ENCODE data around the gene KHDRBS2.

The KHDRBS2 gene

DNA sequence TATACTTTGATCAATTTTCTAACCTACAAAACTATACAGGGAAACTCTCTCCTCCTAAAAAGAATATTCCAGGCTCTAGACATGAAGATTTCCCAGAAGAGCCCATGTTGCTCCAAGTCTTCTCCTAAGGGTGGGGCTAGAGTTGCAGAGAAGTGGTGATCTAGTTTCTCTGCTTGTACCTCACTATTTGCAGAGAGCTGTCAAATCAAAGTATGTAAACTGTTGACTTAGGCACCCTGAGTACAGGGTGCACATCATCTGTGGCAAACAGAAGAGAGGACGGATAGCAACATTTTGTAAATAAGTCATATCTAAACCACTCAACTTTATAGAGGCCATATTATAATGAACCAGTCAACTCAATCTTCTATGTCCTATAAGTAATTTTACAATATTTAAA, 250.1 kb downstream of the KHDRBS2 start:
- no peak for DNase-seq (ENCODE audit: low spot score)

DNA sequence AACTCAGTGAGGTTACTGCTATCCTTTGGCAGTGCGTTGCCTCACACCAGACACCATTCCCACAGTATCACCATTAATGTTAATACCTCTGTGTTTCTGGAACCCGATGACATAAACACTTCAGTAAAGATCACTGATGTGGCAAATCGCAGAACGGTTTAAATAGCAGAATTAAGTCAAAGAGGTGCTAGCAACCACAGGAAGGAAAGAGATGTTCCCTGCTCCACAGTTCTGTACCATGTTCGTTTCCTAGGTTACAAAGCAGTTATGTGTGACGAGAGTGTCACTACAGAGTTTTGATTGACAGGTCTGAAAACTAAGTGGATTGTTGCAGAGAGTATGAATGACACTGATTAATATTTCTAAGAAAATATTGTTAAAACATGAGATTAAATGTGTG, 272.3 kb downstream of the KHDRBS2 start:
- DNase-seq (ENCODE audit: low spot score), result no peak

DNA sequence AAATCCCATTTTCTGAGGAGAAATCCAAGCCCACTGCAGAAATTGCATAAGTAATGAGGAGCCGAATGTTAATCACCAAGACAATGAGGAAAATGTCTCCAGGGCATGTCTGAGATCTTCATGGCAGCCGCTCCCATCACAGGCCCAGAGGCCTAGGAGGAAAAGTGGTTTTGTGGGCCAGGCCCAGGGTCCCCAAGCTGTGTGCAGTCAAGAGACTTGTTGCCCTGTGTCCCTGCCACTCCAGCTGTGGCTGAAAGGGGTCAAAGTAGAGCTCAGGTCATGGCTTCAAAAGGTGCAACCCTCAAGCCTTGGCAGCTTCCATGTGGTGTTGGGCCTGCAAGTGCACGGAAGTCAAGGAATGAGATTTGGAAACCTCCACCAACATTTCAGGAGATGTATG, 276.6 kb downstream of the KHDRBS2 start:
- no peak for DNase-seq (ENCODE audit: low spot score)

DNA sequence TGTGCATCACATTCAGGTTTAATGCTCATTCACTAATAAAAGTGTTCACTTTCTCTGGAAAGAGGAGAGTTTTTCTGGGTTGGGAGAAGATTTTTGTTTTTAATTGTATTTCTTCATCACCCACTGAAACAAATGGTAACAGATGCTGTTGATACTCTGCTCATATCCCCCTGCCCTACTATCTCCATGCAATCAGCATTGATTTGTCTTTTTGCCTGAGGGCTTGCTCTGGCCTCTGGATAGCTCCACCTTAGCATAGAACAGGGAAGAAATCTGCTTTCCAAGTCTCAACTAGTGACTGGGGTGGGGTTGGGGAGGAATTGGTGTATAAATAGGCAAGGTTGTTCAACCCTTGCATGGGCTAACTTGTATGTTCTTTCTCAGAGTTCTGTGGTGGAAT, 296.4 kb downstream of the KHDRBS2 start:
- no peak for DNase-seq (ENCODE audit: low spot score)

DNA sequence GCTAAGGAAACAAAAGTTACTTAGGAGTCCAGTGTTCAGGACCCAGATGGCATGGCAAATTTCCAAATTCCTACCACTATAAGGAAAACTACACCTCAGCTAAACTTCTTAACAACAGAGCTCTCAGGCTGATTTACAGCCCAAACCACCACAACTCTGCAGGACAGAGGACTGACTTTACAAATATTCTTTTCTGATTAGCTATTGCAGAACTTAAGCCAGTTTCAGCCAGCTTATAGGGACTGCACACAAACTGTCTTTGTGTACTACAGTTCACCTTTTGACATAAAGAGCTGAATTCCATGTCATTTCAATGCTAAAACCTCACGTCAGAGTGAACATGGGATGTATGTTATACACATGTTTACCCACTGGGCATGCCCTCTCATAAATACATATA, 305.4 kb downstream of the KHDRBS2 start:
- no peak for DNase-seq (ENCODE audit: low spot score)

DNA sequence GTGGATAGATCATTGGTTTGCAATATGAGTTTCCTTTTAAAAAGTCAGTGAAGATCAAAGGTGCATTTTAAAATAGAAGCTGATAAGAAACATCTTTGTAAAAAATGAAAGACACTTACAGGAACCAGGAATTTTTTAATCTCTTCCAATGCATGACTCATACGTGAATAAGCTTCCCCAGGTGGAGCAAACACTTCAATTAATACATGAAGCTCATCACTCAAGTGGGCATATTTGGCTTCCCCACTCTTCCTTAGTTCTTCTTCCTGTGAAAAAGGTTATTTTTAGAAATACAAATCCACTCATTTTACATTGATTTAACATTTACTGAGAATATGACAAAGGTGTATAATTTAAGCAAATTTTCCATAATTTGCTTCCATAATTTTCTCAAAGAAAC, 308.1 kb downstream of the KHDRBS2 start:
- no peak for DNase-seq (ENCODE audit: low spot score)

DNA sequence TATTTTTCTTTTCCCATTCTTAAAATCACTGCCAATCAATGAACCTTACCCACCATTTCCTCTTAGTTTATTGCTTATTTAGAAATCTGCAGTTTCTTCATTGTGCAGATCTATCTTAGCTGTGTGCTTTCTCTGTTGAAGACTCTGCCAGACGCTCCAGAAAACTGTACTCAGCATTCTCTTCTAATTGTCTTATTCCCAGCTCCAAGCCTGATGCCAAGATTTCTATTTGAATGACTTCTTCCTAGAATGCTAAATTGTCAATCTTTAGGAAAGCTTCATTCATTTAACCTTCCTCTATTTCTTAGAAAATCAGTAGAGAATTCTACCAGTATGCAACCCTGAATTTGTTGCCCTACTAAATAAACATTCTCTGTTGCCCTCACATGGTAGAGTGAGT, 308.9 kb downstream of the KHDRBS2 start:
- DNase-seq (ENCODE audit: low spot score), result no peak

DNA sequence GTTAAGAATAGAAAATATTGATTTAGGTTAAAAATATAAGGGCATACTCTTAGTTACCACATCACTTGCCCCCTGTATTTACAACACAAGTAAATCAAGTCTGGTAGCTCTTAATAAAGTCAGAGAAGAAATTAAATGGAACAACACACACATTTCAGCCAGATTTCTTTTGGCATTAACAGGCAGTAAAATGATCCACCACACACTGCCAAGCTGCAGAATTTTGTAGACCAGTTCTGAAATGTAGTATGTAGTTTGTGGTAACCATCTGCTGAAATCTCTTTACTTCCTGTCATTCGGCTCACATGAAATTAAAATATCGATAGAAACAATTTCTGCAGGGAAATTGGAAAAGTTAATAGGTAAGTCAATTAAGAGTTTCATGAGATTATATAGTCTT, 326.8 kb downstream of the KHDRBS2 start:
- no peak for DNase-seq (ENCODE audit: low spot score)

DNA sequence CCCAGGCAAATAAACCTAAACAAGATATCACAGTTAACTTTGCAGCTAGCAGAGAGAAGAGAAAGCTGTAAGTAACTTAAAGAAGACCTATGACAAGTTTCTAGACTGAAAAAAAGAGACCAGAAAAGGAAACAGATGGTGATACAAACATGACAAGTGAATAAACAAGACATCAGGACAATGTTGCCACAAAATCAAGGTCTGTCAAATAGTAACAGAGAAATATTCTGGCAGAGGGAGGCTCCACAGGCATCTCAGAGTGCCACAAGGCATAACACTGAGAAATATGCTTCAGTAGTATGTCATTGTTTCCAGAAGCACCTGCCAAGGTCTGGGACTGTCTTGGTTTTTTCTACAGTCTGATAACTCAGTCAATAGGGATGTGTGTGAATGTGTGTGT, 332.2 kb downstream of the KHDRBS2 start:
- DNase-seq (ENCODE audit: low spot score), result no peak

DNA sequence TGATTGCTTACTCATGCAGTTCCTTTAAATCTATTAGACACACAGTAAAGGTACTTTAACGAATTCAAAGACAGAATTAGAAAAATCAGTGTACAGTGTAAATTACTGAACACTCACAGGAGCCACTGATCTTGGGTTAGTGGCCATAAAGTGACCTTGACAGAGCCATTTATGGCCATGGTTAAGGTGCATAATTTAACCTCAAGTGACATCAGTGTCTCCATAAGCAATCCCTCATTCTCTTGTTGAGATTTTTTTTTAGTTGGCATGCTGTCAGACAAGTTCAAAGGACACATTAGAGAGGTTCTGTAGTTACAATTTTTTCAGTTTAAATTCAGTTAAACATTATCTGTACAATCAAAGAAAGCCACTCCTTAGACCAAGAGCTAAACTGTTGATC, 334.4 kb downstream of the KHDRBS2 start:
- no peak for DNase-seq (ENCODE audit: low spot score)

DNA sequence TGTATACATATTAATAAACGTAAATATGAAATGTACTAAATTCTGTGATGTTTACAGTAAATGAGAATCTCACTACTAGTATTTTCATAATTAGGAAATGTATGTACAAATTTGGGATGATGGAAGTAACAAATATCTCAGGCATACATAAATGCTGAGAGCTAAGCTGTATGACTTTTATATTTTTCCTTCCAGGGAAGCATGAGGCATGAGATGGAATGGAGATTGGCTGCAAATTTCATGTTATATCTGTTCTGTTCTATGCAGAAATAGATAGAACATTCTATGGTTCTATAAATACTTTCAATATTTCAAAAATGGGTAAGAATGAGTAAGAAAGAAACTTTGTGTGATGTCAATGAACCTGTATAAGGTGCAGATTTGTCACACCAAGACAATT, 335.2 kb downstream of the KHDRBS2 start:
- DNase-seq (ENCODE audit: low spot score), result no peak

DNA sequence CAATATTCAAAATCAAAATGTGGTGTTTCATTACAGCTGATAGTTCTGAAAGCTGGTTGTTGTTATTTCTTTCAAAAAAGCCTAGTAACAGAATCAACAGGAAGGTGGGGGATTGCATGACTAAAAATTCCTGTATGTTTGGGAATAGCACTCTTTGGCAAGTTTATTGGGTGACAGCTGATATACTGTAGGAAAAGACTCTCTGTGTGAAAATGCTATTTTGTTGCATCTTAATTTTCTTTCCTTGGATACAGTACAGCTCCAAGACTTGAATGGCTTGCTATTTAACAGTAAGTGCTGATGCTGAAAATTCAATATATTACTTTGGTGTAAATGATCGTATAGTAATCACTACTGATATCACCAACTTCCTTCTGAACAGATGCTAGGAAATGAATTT, 336.1 kb downstream of the KHDRBS2 start:
- DNase-seq (ENCODE audit: low spot score), result no peak

DNA sequence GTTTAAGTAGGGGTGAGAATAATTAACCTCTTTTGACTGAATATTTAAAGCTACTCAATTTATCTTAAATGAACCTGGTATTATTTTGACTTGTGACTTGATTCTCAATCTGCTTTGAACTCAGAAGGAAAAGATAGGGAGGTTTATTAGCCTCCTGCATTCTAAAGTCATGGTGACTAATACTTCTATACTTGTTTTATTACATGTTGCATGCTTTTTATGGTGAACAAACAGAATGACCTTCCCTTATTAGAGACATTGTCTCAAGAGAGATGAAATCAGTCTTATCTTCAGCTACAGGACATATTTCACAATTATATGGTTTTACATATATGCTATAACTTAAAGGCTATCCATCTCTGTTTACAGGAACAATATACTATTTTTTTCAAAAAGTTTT, 336.9 kb downstream of the KHDRBS2 start:
- DNase-seq (ENCODE audit: low spot score), result no peak

DNA sequence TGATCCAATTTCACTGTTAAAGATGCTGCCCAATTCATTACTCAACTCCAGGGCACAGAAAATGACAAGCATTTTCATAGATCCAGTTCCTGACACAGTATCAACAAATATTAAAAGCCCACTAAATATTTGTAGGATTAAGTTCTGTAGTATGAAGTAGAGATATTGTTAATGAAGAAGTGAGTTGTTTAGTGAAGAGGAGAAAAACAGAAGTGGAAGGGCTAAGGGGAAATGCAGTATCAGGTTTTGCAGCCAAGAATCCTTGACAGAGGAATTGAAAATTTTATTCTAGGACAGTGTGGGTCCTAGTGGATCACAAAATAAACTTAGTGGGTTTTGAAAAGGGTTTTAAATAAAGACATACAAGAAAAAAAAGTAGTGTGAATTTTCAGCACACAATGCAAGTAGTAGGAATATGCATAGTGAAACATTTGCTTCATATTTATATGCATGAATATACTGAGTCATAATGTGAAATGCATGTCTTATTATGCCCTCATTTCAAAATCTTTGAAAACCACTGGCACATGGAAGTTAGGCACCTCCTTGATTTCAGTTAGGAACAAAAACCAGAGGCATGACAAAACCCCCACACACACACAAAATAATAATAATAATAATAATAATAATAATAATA, 338.6 kb downstream of the KHDRBS2 start:
- no peak for DNase-seq (ENCODE audit: low spot score)

DNA sequence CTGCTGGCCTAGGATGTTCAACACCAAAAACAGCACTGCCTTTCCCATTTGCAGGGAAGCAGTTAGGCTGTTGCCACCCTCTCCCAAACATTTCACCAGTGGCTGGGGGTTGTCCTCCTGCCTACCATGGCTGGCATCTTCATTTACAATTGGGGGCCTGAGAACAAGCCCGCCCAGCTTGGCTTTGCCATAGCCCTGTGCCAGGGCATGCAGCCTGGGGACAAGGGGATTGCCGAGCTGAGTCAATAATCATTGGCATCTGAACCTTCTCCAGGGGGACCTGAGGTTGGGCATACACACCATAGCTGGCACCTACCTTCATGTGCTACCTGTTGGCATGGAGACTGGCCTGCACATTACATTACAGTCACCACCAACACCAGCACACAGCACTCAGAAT, 345.1 kb downstream of the KHDRBS2 start:
- DNase-seq (ENCODE audit: low spot score), result no peak

DNA sequence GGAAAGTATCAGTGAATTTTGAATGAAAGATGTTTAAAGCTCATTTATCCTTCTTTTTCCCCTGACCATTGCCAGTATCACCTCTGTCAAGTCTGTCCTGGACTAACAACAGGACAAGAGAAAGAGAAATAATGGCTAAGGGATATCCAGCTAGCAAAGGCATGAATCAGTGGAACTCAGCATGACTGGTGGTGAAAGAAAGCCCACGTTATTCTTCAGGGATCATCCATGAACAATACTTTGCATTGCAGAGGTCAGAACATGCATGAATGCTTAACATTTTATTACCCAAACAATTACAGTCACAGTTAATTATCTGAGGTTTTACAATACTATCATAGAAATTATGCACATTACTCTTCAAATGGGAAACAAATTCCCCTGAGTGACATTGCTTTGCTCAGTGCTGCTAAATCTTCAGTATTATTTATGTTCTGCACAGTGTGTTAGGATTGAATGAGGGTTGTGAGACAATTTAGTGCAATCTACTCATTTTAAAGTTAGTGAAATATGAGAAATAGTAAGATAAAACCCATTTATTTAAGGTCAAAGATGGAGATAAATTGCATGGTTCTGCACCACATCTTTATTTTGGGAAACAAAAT, 350.7 kb downstream of the KHDRBS2 start:
- no peak for DNase-seq (ENCODE audit: low spot score)

DNA sequence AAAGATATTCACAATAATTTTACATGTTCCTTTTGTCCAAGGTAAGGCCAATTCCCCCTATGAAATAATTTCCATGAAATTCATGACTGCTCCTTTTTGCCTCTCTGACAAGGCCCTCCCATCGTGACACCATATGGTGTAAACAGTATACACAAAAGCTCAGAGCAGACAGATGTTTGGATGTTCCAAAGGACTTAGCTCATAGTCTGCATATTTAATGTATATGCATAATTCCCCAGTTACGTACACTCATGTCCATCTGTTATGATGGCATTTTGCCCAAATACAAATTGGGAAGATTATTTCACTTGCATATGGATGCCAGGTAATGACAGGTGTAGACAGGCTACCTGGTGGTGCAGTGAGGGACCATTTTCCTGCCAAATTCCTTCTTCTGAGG, 376.5 kb downstream of the KHDRBS2 start:
- DNase-seq (ENCODE audit: low spot score), result no peak

DNA sequence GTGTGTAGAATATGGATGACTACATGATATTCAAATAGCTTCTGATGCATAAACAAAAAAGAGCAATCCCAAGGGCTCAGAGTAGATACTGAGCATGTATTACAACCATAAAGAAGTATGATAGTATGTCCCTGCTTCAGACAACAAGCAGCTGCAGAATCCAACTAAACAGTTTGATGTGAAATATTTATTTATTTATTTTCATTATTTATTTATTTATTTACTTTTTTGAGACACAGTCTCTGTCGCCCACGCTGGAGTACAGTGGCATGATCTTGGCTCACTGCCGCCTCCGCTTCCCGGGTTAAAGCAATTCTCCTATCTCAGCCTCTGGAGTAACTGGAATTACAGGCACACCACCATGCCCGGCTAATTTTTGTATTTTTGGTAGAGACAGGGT, 384.3 kb downstream of the KHDRBS2 start:
- no peak for DNase-seq (ENCODE audit: low spot score)

DNA sequence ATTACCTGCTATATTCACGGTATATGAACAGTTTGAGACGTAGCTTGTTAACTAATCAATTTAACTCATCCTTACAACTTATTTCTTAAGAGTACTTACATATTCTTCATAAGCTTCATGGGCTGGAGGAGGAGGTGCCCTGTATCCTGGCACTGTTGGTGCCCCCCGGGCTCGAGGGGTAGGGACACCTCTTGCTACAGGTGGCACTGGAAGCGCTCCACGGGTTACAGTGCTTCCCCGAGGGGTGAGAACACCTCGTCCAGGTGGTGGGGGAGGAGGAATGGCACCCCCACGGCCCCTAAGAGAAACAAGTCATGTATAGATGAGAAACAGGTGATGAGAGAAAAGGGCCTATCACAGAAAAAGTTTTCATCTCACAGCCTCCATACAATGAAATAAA, 391.5 kb downstream of the KHDRBS2 start:
- no peak for DNase-seq (ENCODE audit: low spot score)

DNA sequence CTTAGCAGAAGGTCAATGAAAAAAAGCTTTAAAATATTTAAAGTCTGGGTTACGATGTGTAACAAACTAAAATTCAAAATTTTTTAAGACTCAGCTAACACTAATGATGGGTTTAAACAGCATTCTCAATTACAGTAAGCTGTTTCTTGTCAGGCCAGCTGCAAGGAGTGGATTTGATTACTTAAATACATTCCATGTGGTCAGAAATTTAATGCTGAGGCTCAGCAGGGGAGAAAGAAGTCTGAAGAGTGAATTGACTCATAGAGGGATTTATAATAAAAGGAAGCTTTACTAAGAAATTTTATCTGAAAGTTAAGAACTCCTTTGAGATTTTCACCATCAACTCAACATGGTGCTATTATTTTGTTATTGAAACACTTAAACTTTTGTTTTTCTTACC, 398.6 kb downstream of the KHDRBS2 start:
- DNase-seq (ENCODE audit: low spot score), result no peak

DNA sequence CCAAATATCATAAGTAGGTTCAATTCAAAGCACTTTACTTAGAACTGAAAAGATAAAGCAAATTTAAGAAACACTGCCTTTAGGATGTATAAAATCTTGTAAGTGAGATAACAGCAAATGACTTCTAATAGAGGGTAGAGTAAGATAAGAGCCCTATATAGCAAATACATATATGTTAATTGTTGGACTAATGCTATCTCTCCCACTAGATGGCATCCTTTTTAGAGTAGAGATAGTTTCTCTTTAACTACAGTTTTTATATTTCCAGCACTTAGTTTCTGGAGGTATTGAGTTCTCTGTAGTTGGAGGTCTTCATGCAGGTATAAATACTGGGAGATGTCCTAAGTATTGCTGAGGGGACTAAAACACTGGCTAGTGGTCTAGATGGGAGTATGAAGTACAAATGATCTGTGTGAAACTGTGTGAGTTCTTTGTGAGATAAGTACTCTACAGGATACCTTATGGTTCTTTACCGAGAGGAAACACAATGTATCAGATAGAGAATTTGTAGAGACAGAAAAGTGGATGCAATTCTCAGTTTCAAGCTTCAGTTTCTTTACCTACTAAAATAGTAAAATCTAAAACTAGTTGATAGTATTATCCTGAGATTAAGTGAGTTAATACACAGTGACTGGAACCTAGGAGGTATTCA, 399.3 kb downstream of the KHDRBS2 start:
- DNase-seq (ENCODE audit: low spot score), result no peak

DNA sequence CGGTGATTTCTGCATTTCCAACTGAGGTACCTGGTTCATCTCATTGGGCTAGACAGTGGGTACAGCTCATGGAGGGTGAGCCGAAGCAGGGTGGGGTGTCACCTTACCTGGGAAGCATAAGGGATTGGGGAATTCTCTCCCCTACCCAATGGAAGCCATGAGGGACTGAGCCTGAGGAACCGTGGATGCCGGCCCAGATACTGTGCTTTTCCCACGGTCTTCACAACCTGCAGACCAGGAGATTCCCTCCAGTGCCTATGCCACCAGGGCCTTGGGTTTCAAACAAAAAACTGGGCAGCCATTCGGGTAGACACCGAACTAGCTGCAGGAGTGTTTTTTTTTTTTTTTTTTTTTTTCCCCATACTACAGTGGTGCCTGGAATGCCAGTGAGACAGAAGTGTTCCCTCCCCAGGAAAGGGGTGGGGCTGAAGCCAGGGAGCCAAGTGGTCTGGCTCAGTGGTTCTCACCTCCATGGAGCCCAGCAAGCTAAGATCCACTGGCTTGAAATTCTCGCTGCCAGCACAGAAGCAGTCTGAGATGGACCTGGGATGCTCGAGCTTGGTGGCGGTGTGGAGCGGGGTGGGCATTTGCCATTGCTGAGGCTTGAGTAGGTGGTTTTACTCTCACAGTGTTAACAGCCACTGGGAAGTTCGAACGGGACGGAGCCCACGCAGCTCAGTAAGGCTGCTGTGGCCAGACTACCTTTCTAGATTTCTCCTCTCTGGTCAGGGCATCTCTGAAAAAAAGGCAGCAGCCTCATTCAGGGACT, 416.2 kb downstream of the KHDRBS2 start:
- DNase-seq (ENCODE audit: low spot score), result no peak

DNA sequence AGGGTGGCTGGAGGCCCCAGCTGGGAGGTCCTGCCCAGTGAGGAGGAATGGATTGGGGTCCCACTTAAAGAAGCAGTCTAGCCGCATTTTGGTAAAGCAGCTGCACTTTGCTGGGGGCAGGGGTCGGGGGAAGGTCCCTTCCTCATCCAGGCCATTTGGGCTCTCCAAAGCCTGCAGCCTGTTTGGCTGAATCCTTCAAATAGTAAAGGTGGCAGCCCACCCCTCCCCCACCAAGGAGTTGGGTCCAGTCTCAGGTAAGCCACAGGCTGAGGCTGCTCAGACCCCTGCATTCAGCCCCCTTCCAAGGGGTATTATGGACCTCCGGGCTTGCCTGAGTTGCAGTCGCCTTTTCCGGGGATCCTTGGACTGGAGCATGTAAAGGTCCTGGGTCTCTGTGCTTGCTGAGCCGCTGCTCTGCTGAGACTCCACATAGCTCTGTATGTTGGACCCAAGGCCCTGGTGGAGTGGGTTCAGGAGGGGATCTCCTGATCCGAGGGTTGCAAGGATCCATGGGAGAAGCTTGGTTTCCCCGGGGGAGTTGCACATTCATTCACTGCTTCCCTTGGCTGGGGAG, 417.4 kb downstream of the KHDRBS2 start:
- no peak for DNase-seq (ENCODE audit: low spot score)
